ENCODE results near the gene LRRC4B. TPM values are rescaled to one million over a fixed set of nuclear protein-coding genes. Genes with fewer than 3 reads are reported as not detected.

LRRC4B gene
- polyA plus RNA-seq, 1 of the 3 experiments (the other 2 are of a cell fraction), result 6.9 TPM

- H3K79me2 ChIP-seq (ENCODE audit: insufficient read depth), result no peaks in the 10 kb centered on the region
- H4K20me1 ChIP-seq (ENCODE audit: insufficient read depth), result peaks cover 4% of the 10 kb centered on the region
- H3F3A ChIP-seq (replicated peaks; ENCODE audit: insufficient read depth), result no peaks in the 10 kb centered on the region
- H2AFZ ChIP-seq (ENCODE audit: low read depth), result no peak overlapping the region
- no peak overlapping the region for H3K4me2 ChIP-seq
- no peaks in the 10 kb centered on the region for H3K27me3 ChIP-seq (ENCODE audit: insufficient read depth)
- TF ChIP-seq SMC3 (IDR thresholded peaks at IDR 0.05; ENCODE audit: low read depth, low read length) (no peak), RCOR1 (IDR thresholded peaks at IDR 0.05; ENCODE audit: low read length) (no peak), POLR2AphosphoS5 (IDR thresholded peaks at IDR 0.05; ENCODE audit: low read depth, low read length) (no peak), ELF1 (IDR thresholded peaks at IDR 0.05) (no peak), TAF1 (IDR thresholded peaks at IDR 0.05; ENCODE audit: borderline replicate concordance, low read depth, low read length) (no peak), MEF2A (IDR thresholded peaks at IDR 0.05; ENCODE audit: borderline replicate concordance, low read depth) (no peak), RXRA (IDR thresholded peaks at IDR 0.05; ENCODE audit: borderline replicate concordance, low read depth) (no peak), MXI1 (IDR thresholded peaks at IDR 0.05; ENCODE audit: low read depth, low read length) (no peak), USF1 (IDR thresholded peaks at IDR 0.05; ENCODE audit: borderline replicate concordance, low read depth) (no peak), FOXM1 (IDR thresholded peaks at IDR 0.05; ENCODE audit: low read depth) (no peak), SIN3A (IDR thresholded peaks at IDR 0.05; ENCODE audit: borderline replicate concordance, low read depth, low read length) (no peak), TCF12 (IDR thresholded peaks at IDR 0.05) (no peak), RFX5 (IDR thresholded peaks at IDR 0.05; ENCODE audit: low read length) (no peak), JUND (IDR thresholded peaks at IDR 0.05) (no peak), FOSL2 (IDR thresholded peaks at IDR 0.05; ENCODE audit: borderline replicate concordance, low read depth) (no peak)
- TF ChIP-seq, protein P1, sequence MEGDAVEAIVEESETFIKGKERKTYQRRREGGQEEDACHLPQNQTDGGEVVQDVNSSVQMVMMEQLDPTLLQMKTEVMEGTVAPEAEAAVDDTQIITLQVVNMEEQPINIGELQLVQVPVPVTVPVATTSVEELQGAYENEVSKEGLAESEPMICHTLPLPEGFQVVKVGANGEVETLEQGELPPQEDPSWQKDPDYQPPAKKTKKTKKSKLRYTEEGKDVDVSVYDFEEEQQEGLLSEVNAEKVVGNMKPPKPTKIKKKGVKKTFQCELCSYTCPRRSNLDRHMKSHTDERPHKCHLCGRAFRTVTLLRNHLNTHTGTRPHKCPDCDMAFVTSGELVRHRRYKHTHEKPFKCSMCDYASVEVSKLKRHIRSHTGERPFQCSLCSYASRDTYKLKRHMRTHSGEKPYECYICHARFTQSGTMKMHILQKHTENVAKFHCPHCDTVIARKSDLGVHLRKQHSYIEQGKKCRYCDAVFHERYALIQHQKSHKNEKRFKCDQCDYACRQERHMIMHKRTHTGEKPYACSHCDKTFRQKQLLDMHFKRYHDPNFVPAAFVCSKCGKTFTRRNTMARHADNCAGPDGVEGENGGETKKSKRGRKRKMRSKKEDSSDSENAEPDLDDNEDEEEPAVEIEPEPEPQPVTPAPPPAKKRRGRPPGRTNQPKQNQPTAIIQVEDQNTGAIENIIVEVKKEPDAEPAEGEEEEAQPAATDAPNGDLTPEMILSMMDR (IDR thresholded peaks at IDR 0.05), result no peak
- CTCF ChIA-PET, result interaction anchor here (0.9 to 6.4 kb wide), 5 partner anchors 12 to 212 kb away, joined by 3 to 50 read pairs (median 4); no protein-coding TSS in a partner anchor
- POLR2A ChIA-PET, result interaction anchor here (1.1 kb wide), 1 partner anchor 31 kb away, joined by 4 read pairs; no protein-coding TSS in a partner anchor
- peaks cover 0 to 12% of the 10 kb centered on the region in 2 experiments; a peak in 1 of 4 replicates for H3K4me1 ChIP-seq (ENCODE audit: control insufficient read depth in 1 of 2, insufficient read depth in 2 of 2, low read depth in 1 of 2, low read length in 1 of 2)
- H3K9ac ChIP-seq, result no peak overlapping the region
- peak overlapping the region in 1 of 2 experiments; percentile 55; a peak in 2 of 4 replicates for H3K4me3 ChIP-seq (ENCODE audit: low read depth in 2 of 2, low read length in 1 of 2)
- no peaks in the 10 kb centered on the region for H3K36me3 ChIP-seq (replicated peaks in 1 of 2; ENCODE audit: control insufficient read depth in 1 of 2, insufficient read depth in 2 of 2, low read length in 1 of 2)
- H3K27ac ChIP-seq (ENCODE audit: low read depth in 2 of 2, low read length in 1 of 2), result peak overlapping the region in 1 of 2 experiments; percentile 71; a peak in 1 of 4 replicates
- DNase-seq, result no peak
- H3K9me2 ChIP-seq, result no peaks in the 10 kb centered on the region
- no peaks in the 10 kb centered on the region for H3K9me3 ChIP-seq
- WGBS (ENCODE audit: low lambda C conversion rate), result 80% methylated on average over 20 of the region's 20 CpGs
These were observed 778 bp upstream of the LRRC4B start for GRCh38 chr19:50568728-50569698.

Data from SK-N-SH (cell line).